Liver (tissue), 9 donors: ENCODE data around the gene COL7A1. TPM values are rescaled to one million over a fixed set of nuclear protein-coding genes. Genes with fewer than 3 reads are reported as not detected.

ENCODE experiments used
- DNase-seq: peaks from one replicate; pipeline ENCODE4 v3.0.0-alpha.2; 2017; ENCODE audit warnings: low spot score
- H3K27ac ChIP-seq, 2 donors: one replicate each; pipeline ENCODE4 v1.7.0; 2013; ENCODE audit warnings: inconsistent platforms in 2 of 2, low read length in 2 of 2, control low read depth in 1 of 2, low read depth in 1 of 2, mild to moderate bottlenecking in 1 of 2
- H3K27me3 ChIP-seq, 4 donors: one replicate each; pipeline versions ENCODE4 v1.6.1 to v1.7.0; 2013; ENCODE audit warnings: low read length in 3 of 4, inconsistent platforms in 1 of 4, mild to moderate bottlenecking in 1 of 4, moderate library complexity in 1 of 4; ENCODE audit not compliant: control insufficient read depth in 4 of 4, insufficient read depth in 4 of 4
- H3K36me3 ChIP-seq, 4 donors: one replicate each; pipeline versions ENCODE4 v1.6.1 to v1.7.0; 2013; ENCODE audit warnings: low read length in 3 of 4, mild to moderate bottlenecking in 3 of 4, low read depth in 1 of 4, moderate library complexity in 1 of 4; ENCODE audit not compliant: control insufficient read depth in 4 of 4, insufficient read depth in 3 of 4
- H3K4me1 ChIP-seq, 4 donors: one replicate each; pipeline versions ENCODE4 v1.6.1 to v1.7.0; 2013; ENCODE audit warnings: low read length in 3 of 4, mild to moderate bottlenecking in 3 of 4, moderate library complexity in 1 of 4; ENCODE audit not compliant: control insufficient read depth in 4 of 4, insufficient read depth in 4 of 4
- H3K4me3 ChIP-seq, 3 donors: one replicate each; pipeline versions ENCODE4 v1.6.1 to v1.7.0; 2013; ENCODE audit warnings: low read length in 3 of 3, control low read depth in 1 of 3, low read depth in 1 of 3, mild to moderate bottlenecking in 1 of 3
- H3K9ac ChIP-seq, 2 donors: one replicate each; pipeline ENCODE4 v1.7.0; 2013; ENCODE audit warnings: low read length in 2 of 2, mild to moderate bottlenecking in 2 of 2, moderate library complexity in 2 of 2, control low read depth in 1 of 2, low read depth in 1 of 2
- H3K9me3 ChIP-seq, 4 donors: one replicate each; pipeline versions ENCODE4 v1.6.1 to v1.7.0; 2013; ENCODE audit warnings: low read length in 3 of 4; ENCODE audit not compliant: control insufficient read depth in 4 of 4
- FOXA1 ChIP-seq: IDR thresholded peaks from 2 replicates; pipeline ENCODE4 v1.6.1; 2016; ENCODE audit warnings: antibody characterized with exemption
- FOXA2 ChIP-seq: IDR thresholded peaks from 2 replicates; pipeline ENCODE4 v1.6.1; 2016; ENCODE audit warnings: antibody characterized with exemption
- GABPA ChIP-seq, 2 donors: IDR thresholded peaks in 1 of 2; conservative IDR thresholded peaks in 1 of 2; 2 replicates each; pipeline ENCODE4 v1.6.1; 2016; ENCODE audit warnings: antibody characterized with exemption in 2 of 2, mild to moderate bottlenecking in 1 of 2, moderate library complexity in 1 of 2
- HNF4A ChIP-seq, 2 donors: conservative IDR thresholded peaks; 2 replicates each; pipeline ENCODE4 v1.6.1; 2016; ENCODE audit warnings: antibody characterized with exemption in 2 of 2, mild to moderate bottlenecking in 2 of 2
- HNF4G ChIP-seq: IDR thresholded peaks from 2 replicates; pipeline ENCODE4 v1.6.1; 2016; ENCODE audit warnings: antibody characterized with exemption
- JUND ChIP-seq, 2 donors: IDR thresholded peaks; 2 replicates each; pipeline ENCODE4 v1.6.1; 2016; ENCODE audit warnings: antibody characterized with exemption in 2 of 2
- NR2F2 ChIP-seq: IDR thresholded peaks from 2 replicates; pipeline ENCODE4 v1.6.1; 2016; ENCODE audit warnings: antibody characterized with exemption
- RXRA ChIP-seq, 2 donors: IDR thresholded peaks; 2 replicates each; pipeline ENCODE4 v1.6.1; 2017 to 2018; ENCODE audit warnings: antibody characterized with exemption in 2 of 2, mild to moderate bottlenecking in 1 of 2
- SP1 ChIP-seq: IDR thresholded peaks from 2 replicates; pipeline ENCODE4 v1.6.1; 2018; ENCODE audit warnings: antibody characterized with exemption, mild to moderate bottlenecking
- TAF1 ChIP-seq: conservative IDR thresholded peaks from 2 replicates; pipeline ENCODE4 v1.6.1; 2016; ENCODE audit warnings: antibody characterized with exemption, mild to moderate bottlenecking
- YY1 ChIP-seq: IDR thresholded peaks from 2 replicates; pipeline ENCODE4 v1.6.1; 2016; ENCODE audit warnings: antibody characterized with exemption, mild to moderate bottlenecking
- WGBS: extraction: QIAGEN DNeasy Blood & Tissue Kit; methylation state at CpG from one replicate; pipeline ENCODE4 v1.1.7; 2013; 5-methylcytosine and 5-hydroxymethylcytosine counted together
- polyA plus RNA-seq, 2 donors: library from polyadenylated mRNA; stranded (reverse) in 1 of 2; unstranded in 1 of 2; fragments of 200-250 nt in 1 of 2; fragments of >200 nt in 1 of 2; fragmentation: Nextera tagmentation in 1 of 2; extraction: Ambion mirVana in 1 of 2; gene quantifications; one replicate each; pipeline versions ENCODE4 v1.2.1 to v1.2.3, GENCODE V29; 2013 to 2015
- total RNA-seq, 2 donors: library from RNA; depleted of rRNA; stranded (reverse); fragments of >200 nt; gene quantifications; one replicate each; pipeline ENCODE4 v1.2.3, GENCODE V29; 2014
- TF ChIP-seq, protein P1 (sequence below): IDR thresholded peaks from 2 replicates; pipeline ENCODE4 v1.6.1; 2016; ENCODE audit warnings: antibody characterized with exemption, mild to moderate bottlenecking
- TF ChIP-seq, protein P2 (sequence below): IDR thresholded peaks from 2 replicates; pipeline ENCODE4 v1.6.1; 2016; ENCODE audit warnings: antibody characterized with exemption
- TF ChIP-seq, protein P3 (sequence below): fragments of 150-350 bp; IDR thresholded peaks from 2 replicates; pipeline ENCODE4 v1.5.1; 2017; ENCODE audit warnings: improper control_type of control experiment, low read depth, low read length; ENCODE audit not compliant: missing input control
- donor health status: healthy.
- donor health status: healthy.
- donor health status: healthy.
- donor health status: healthy.
- donor health status: healthy.

COL7A1 gene
- total and polyA plus RNA-seq, 4 donors: 0.24 to 0.84 (median 0.40) TPM

DNA sequence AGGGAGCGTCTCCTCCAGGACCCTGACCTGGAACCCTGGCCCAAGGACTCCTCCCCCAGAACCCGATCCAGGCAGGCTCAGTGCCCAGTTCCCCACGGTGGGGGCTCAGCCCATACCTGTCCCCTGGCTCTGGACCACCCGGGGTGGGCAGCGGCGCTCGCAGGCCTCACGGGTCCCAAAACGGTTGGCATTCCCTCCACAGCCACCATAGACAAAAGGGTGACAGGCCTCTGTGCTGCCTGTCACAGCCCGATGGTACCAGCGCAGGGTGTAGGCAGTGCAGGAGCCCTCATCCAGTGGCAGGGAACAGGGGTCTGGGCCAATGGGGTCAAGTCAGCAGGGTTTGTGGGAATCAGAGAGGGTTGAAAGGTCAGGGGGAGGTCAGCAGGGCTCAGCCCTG is 30.5 kb downstream of the COL7A1 start (continued):
- TF ChIP-seq, protein P1, sequence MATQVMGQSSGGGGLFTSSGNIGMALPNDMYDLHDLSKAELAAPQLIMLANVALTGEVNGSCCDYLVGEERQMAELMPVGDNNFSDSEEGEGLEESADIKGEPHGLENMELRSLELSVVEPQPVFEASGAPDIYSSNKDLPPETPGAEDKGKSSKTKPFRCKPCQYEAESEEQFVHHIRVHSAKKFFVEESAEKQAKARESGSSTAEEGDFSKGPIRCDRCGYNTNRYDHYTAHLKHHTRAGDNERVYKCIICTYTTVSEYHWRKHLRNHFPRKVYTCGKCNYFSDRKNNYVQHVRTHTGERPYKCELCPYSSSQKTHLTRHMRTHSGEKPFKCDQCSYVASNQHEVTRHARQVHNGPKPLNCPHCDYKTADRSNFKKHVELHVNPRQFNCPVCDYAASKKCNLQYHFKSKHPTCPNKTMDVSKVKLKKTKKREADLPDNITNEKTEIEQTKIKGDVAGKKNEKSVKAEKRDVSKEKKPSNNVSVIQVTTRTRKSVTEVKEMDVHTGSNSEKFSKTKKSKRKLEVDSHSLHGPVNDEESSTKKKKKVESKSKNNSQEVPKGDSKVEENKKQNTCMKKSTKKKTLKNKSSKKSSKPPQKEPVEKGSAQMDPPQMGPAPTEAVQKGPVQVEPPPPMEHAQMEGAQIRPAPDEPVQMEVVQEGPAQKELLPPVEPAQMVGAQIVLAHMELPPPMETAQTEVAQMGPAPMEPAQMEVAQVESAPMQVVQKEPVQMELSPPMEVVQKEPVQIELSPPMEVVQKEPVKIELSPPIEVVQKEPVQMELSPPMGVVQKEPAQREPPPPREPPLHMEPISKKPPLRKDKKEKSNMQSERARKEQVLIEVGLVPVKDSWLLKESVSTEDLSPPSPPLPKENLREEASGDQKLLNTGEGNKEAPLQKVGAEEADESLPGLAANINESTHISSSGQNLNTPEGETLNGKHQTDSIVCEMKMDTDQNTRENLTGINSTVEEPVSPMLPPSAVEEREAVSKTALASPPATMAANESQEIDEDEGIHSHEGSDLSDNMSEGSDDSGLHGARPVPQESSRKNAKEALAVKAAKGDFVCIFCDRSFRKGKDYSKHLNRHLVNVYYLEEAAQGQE: no peak
- TF ChIP-seq, protein P2, sequence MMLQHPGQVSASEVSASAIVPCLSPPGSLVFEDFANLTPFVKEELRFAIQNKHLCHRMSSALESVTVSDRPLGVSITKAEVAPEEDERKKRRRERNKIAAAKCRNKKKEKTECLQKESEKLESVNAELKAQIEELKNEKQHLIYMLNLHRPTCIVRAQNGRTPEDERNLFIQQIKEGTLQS: no peak
- no peak for TF ChIP-seq TAF1
- TF ChIP-seq RXRA (IDR thresholded peaks at IDR 0.05): no peak
- no peak for TF ChIP-seq FOXA1
- no peak for TF ChIP-seq HNF4A (conservative IDR thresholded peaks at IDR 0.05)
- no peak for TF ChIP-seq YY1

DNA sequence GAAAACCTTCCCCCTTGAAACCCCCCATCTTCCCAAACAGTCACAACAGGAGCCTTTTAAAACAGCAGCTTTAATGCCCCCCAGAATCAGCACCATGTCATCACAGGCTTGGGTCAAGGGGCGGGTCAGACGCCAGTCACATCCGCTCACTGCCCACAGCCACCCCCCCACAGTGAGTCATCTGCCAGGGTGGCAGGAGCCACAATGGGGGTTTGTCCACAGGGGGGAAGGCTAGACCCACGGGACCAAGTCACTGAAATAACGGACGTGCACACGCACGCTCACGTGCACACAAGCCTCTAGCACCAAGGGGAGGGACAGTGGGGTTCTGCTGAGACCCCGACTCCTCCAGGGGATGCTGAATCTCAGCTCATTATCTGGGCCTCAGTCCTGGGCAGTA is 31.1 kb downstream of the COL7A1 start:
- 87% methylated on average over 10 of the region's 10 CpGs for WGBS

DNA sequence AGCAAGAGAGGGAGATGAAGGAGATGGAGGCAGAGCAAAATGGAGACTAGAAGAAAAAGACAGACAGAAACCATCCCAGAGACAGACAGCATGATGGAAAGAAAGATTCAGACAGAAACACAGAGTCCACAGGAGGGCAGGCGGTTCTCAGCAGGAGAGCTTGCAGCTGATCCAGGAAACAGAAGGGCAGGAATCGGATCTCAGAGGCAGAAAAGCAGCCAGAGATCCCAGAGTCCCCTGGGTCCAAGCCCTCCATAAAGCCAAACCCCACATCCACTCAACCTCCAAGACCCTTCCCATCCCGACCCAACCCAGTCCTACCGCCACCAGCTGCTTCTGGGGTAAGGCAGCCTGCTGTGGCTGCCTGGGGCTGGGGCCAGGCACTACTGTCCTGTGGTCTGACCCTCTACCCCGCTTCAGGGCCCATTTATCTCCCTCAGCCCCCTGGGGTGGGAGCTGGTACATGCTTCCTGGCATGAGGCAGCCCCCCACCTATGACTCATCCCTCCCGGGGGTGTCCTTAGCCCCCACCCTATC is 31.7 kb downstream of the COL7A1 start, which contains the start of gene UCN2:
Gene UCN2, minus strand, starts transcription at position 400 of the 537 bp plus-strand sequence. CDS start 657 bp downstream, outside the sequence.
- H3K27ac ChIP-seq: no peak within 1 kb of the TSS
- no peaks in the 10 kb centered on the region for H3K27me3 ChIP-seq
- no peaks in the 10 kb centered on the region for H3K9me3 ChIP-seq
- no peaks in the 10 kb centered on the region for H3K36me3 ChIP-seq
- H3K9ac ChIP-seq: no peak within 1 kb of the TSS
- peaks cover 0 to 20% (median 9%) of the 10 kb centered on the region in 4 donors for H3K4me1 ChIP-seq
- no peak within 1 kb of the TSS for H3K4me3 ChIP-seq
- no peak for DNase-seq
- WGBS: 86% methylated on average over 6 of the region's 6 CpGs
- TF ChIP-seq JUND (IDR thresholded peaks at IDR 0.05): no peak
- TF ChIP-seq SP1: no peak
- no peak for TF ChIP-seq FOXA1
- TF ChIP-seq, protein P3, sequence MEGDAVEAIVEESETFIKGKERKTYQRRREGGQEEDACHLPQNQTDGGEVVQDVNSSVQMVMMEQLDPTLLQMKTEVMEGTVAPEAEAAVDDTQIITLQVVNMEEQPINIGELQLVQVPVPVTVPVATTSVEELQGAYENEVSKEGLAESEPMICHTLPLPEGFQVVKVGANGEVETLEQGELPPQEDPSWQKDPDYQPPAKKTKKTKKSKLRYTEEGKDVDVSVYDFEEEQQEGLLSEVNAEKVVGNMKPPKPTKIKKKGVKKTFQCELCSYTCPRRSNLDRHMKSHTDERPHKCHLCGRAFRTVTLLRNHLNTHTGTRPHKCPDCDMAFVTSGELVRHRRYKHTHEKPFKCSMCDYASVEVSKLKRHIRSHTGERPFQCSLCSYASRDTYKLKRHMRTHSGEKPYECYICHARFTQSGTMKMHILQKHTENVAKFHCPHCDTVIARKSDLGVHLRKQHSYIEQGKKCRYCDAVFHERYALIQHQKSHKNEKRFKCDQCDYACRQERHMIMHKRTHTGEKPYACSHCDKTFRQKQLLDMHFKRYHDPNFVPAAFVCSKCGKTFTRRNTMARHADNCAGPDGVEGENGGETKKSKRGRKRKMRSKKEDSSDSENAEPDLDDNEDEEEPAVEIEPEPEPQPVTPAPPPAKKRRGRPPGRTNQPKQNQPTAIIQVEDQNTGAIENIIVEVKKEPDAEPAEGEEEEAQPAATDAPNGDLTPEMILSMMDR: no peak
- TF ChIP-seq, protein P1: no peak
- no peak for TF ChIP-seq GABPA (IDR thresholded peaks at IDR 0.05 in 1 of 2, conservative IDR thresholded peaks at IDR 0.05 in 1 of 2)
- no peak for TF ChIP-seq HNF4G
- TF ChIP-seq NR2F2: no peak
- TF ChIP-seq, protein P2: no peak
- no peak for TF ChIP-seq HNF4A (conservative IDR thresholded peaks at IDR 0.05)
- TF ChIP-seq RXRA (IDR thresholded peaks at IDR 0.05): no peak

More for the DNA sequence above, 31.1 kb downstream of the COL7A1 start:
- no peaks in the 10 kb centered on the region for H3K27me3 ChIP-seq
- H3K9ac ChIP-seq: no peak overlapping the region
- H3K4me1 ChIP-seq: peaks cover 0 to 17% (median 9%) of the 10 kb centered on the region in 4 donors
- no peak for DNase-seq
- H3K9me3 ChIP-seq: no peaks in the 10 kb centered on the region
- no peaks in the 10 kb centered on the region for H3K36me3 ChIP-seq
- no peak for TF ChIP-seq FOXA1
- no peak for TF ChIP-seq GABPA (IDR thresholded peaks at IDR 0.05 in 1 of 2, conservative IDR thresholded peaks at IDR 0.05 in 1 of 2)
- no peak for TF ChIP-seq SP1
- no peak for TF ChIP-seq FOXA2
- TF ChIP-seq, protein P3: no peak
- no peak for TF ChIP-seq NR2F2
- TF ChIP-seq, protein P2: no peak
- TF ChIP-seq HNF4A (conservative IDR thresholded peaks at IDR 0.05): no peak
- H3K27ac ChIP-seq: no peak overlapping the region
- no peak overlapping the region for H3K4me3 ChIP-seq
